NCI-H1417 (cell line): Measurements from ENCODE around the gene GATA3.

Source experiments
- DNase-seq, 3 experiments: peaks; one replicate each; lab custom pipeline; 2025; lab: John Stamatoyannopoulos, UW

The GATA3 gene

GRCh38 chr10:8037941-8038894 lies 16.3 kb upstream of the GATA3 start:
- no peak for DNase-seq

DNA sequence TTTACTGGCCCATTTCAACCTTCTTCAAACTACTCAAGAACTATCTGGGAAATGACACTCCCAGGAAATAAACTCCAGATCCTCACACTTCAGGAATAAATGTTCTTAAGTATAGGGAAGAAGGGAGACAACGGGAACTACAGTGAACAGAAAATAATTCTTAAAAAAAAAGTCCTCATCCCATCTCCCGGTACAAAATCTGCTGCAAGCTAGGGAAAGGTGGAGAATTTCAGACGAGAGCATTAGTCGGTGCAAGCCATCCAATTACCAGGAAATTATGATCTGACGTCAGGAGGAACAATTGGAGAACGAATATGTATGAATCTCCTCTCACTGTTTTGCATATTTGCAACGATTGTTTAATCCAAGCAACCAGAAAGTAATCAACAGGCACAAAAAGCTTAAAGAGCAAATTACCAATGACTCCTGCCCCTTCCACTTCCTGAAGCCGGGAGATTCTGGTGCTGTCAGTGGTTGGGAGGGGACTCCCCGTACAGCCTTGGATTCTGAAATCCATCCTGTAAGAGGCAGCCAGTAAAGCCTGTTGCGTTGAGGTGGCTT lies 15.1 kb upstream of the GATA3 start:
- DNase-seq = peak in 1 of 3 experiments; percentile 2

DNA sequence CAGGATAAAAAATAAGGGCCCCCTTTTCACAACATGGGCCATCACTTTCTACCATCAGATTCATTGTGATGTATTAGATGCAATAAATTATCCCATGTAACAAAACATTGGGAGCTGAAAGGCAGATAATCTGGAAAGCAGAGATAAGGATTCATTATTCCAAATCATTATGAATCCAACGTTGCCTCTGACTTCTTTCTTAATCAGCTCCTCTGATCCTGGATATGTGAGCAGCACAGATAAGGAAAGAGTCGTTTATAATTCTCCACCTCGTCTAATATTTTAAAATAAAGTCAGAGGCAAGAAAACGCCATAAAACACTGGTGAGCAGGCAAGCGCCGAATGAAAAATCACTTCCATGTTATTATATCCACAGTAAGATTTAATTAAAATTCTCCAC lies 13.8 kb upstream of the GATA3 start:
- no peak for DNase-seq

DNA sequence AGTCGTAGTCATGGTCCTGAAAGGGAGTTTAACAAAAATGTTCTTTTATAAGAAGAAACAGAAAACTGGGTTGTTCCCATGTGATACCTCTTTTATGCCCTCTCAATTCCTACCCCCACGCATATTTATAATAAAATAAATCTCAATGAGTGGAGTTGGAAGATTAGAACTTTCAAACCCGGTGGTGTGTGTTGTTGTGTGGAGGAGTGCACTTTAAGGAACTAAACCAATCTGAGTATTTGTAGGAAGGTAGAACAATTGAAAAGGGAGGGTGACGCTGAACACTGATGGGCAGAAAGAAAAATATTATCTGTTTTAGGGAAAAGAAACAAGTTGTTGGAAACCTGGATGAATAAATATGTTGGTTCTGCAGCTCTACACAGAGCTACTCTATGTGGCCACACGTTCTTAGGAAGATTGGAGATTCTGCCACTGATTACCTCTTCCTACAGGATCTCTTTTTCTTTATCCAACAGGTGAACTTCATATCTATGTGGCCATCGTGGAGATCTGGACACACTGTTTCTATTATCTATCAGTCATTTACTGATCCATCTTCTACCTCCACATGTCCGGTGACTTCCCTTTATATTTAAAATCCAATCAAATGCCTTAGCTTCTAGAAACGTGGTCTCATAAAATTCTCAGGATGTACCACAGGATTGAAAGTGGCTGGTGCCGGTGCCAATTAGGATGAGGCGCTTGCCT lies 13.1 kb upstream of the GATA3 start:
- DNase-seq = no peak

DNA sequence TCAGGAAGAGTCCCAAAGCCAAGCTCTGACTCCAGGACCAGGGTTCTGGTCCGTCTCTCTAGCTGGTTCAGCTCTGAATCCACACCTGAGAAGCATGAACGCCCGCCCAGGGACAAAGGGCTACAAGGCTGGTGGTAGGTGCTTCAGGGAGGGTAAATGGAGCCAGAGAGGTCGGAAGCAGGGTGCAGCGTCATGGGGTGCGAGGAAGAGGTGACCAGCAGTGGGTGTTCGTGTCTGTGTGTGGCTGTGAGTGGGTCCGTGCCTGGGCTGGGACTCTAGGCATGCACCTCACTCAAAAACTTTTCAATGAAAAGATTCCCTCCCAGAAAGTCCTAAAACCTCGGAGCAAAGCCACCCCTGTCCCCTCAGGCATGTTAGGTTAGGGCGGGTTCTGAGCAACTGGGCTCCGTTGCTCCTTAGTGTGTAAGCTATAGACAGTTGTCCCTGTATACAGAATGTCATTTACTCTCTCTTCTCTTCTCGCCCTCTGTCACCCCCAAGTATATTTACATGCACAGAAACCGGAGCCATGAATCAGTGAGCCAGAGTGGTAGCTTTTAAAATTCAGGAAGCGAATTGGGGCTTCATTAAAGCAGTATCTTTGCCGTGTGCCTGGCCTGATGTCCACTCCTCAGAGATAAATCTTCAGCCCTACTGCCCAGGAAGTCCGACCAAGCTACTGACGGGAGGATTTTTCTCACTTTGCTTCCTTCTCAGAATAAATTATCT lies 12.3 kb upstream of the GATA3 start:
- DNase-seq = no peak

DNA sequence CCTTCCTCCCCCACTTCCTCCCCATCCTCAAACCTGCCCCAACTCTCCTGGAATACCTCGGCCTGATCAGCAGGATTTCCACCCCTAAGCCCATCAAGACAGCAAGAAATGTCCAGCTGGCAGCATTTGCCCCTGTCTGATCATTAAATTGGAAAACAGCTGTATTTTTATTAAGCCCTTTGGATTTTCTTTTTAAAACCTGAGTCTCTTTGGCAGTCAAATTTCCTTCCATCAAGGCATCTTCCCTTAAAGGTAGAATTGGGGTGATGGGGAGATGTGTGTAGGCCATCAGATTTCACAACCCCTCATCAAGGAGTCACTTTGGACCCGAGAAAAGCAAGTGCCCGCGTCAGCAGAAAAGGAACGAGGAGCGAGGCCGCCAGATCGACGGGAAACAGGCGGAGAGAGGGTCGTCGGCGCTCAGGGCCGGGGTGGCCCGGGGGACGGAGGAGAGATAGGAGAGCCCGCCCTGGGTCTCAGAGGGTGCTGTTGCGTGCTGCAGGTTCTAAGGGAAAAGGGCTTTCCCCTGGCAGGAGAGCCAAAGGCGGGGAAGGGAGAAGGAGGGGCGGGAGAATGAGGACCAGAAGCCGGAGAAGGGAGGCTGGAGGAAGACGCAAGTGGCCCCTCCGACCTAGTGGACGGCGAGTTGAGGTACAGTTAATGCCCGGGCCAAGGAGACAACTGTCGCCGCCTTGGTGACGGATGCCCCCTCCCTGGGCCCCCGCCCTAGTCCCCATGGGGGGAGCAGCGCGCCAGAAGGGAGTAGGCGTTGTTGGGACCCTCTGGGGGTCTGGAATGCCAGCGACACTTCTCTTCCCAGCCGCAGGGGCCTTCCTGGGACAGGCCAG lies 11.5 kb upstream of the GATA3 start:
- DNase-seq = no peak

GRCh38 chr10:8043569-8044306 lies 10.8 kb upstream of the GATA3 start:
- DNase-seq = no peak

- DNase-seq = no peak
Measured at GRCh38 chr10:8044331-8044907, 10.1 kb upstream of the GATA3 start.

GRCh38 chr10:8044908-8045725 lies 9.4 kb upstream of the GATA3 start:
- peak in 2 of 3 experiments; percentile 26 to 42 for DNase-seq

DNA sequence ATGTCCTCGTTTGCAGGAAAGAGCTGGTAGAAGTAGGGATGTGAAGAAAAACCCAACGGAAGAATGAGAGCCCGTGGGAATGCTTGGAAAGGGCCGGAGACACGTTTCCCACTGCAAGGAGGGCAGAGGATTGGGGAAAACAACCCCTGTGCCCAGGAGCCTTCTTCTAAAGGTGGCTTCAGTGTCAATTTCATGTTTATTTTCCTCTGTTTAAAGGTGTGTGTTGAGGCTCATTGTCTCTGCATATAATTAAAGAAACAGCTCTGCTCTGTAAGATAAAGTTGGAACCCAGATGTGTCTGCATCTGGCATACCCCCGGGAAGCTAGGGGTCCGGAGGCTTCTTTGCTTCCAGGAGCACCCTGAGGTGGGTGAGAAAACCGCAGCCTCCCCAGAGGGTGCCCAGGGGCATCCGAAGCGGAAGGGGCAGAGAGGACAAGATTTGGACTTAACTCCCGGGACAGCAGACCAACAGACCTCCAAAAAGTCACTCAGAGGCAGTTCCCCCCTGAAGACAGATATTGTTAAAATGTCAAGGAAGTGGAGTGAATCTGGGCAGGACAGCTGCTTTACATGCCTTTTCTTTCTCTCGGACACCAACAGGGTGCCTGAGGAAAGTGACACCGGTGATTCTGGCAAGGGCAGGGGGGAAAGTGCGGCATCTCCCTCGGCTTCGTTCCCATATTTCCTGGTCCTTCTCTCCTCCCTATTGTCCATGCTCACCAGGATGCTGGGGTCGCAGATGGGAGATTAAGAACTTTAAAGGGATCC lies 8.6 kb upstream of the GATA3 start:
- peak in 1 of 3 experiments; percentile 26 for DNase-seq

DNA sequence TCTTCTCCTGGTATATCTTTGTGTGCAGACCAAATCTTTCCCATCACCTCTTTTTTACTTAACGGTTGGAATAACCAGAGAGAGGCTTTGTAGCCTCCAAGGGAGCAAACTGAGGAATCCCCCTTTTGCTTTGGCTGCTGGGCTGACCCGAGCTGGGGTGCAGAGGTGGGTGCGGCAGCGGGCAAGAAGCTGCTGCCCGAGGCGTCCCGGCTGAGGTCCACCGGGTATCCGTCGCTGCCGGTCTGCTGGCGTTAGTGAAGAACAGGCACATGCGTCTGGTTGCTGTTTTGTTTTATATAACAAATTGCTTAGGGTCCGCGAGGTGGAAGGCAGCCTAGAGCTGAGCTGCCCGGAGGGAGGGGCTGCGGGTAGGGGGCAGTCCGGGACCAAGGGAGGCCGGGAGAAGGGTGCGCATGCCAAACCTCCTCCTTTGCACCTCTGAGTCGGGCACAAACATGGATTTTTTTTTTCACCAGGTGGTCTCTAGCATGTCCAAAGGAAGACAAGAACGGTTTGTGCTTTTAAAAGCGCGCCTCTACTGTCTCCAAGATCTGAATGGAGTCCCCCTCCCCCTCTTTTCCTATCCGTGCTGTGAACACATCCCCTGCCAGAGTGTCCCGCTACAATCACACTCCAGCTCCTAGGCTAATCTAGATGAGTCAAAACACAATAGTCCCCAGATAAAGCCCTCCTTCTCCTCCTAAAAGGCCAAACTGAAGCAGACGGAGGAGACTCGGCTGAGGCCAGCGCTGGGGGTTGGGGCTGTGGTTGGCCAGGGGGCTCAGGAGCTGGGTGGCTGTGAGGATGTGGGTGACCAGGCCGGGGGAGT lies 6.8 kb upstream of the GATA3 start:
- no peak for DNase-seq

DNA sequence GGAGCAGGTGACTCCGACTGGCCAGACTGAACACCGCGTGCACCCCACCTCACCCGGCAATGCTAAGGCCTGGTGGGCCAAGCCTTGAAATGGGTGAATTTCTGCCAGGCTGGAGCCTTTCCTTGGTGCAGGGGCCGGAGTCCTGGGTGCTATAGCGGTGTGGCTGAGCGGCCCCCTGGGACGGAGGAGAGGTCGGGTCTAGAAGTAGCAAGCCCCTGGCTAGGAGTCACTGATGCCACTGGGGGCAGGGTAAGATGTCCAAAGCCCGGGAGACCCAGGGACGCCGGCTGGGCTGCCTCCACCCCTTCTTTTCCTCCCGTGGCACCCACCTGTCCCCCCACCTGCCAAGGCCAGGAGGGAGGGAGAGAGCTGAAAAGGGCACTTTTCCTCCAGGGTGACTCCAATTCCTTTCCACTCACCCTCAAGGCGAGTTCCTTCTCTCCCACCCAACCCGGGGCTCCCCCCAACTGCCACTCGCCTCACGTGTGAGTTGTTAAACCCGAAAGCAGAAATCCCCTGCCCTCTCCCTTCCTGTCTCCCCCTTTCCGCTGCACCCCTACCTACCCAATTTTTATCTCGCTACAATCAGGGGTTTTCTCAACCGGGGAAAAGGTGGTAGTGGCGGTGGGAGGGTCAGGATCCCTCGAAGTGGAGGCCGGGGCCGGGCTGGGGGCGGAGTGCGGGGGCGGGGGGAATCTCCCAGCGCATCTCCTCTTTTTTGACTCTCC lies 6.0 kb upstream of the GATA3 start:
- DNase-seq = no peak

GRCh38 chr10:8049045-8049864 lies 5.2 kb upstream of the GATA3 start:
- peak in 1 of 3 experiments; percentile 32 for DNase-seq

DNA sequence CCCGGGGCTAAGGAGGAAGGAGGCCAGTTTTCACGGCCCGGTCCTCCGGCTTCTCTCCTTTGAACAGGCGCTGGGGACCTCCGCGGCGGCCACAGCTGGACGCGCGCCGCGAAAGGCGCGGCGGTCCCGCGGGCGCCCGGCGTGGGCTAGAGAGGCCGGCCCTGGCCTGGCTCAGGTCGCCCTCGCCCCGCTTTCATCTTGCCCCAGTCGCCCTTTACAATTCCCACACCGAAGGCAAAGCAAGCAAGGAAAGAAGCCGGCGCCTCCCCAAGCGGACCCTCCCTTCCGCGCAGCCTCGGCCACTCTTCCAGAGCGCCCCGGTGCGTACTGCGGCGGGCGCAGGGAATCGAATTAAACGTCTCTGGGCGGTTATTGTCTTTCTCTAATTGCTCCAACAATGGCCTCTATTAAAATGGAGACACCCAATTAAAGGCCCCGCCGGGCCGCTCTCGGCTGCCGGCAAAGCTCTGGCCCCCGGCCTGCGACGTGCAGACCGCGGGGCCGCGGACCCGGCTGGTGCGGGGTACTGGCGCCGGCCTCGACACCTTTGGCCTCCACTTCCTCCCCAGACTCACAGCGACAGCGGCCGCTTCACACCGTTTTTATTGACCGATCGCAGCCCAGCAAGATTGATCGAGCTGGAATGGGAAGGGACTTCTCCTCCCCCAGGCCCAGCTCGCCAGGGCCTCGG lies 4.5 kb upstream of the GATA3 start:
- DNase-seq = peak in 2 of 3 experiments; percentile 20 to 50

DNA sequence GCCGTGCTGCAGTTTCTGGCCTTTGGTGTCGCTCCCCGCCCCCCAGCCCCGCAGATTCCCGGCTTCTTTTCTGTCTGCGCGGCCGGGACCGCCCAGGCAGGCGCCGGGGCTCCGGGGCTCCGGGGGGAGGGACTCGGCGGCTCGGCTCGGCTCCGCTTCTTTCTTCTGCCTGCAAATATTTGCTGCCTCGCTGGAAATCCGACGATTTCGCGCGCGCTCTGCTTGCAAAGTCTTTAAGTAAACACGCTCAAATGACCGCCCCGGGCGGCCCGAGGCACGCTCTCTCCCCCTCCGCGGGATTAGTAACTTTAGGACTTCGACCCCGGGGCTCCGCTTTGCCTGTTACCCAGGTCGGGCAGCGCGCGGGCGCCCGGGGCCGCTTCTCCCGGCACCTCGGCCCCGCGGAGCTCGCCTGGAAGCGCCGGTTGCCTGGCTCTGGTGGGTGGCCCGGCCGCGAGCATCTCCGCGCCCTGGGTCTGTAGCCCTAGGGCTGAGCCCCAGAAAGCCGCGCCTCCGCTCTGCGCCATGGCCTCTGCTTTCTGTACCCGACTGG lies 3.9 kb upstream of the GATA3 start:
- peak in 2 of 3 experiments; percentile 32 to 33 for DNase-seq
